Spleen (tissue), 13 donors: ENCODE data around the gene ETS2. TPM values are rescaled to one million over a fixed set of nuclear protein-coding genes. Genes with fewer than 3 reads are reported as not detected.

Experiments used
- DNase-seq: peaks from one replicate; pipeline ENCODE4 v3.0.0-alpha.2; 2020
- H3K27ac ChIP-seq, 8 donors: fragments of 200-600 bp; sonication (generic) in 7 of 8; 1 replicate in 4 of 8; 2 replicates in 4 of 8; pipeline versions ENCODE4 v1.5.0 to v1.8.0; 2016 to 2021; ENCODE audit warnings: inconsistent platforms in 4 of 8, mild to moderate bottlenecking in 4 of 8, moderate library complexity in 1 of 8
- H3K27me3 ChIP-seq, 7 donors: fragments of 200-600 bp; sonication (generic) in 6 of 7; replicated peaks in 1 of 7; 1 replicate in 4 of 7; 2 replicates in 3 of 7; pipeline versions ENCODE4 v1.5.0 to v1.8.0; 2016 to 2021; ENCODE audit warnings: inconsistent platforms in 3 of 7, mild to moderate bottlenecking in 1 of 7
- H3K36me3 ChIP-seq, 6 donors: fragments of 200-600 bp; sonication (generic) in 5 of 6; 1 replicate in 4 of 6; 2 replicates in 2 of 6; pipeline versions ENCODE4 v1.5.0 to v1.8.0; 2016 to 2021; ENCODE audit warnings: inconsistent platforms in 2 of 6
- H3K4me1 ChIP-seq, 6 donors: fragments of 200-600 bp; sonication (generic) in 5 of 6; 1 replicate in 3 of 6; 2 replicates in 3 of 6; pipeline versions ENCODE4 v1.5.0 to v1.8.0; 2016 to 2021; ENCODE audit warnings: inconsistent platforms in 3 of 6
- H3K4me3 ChIP-seq, 8 donors: fragments of 200-600 bp; sonication (generic) in 7 of 8; 1 replicate in 4 of 8; 2 replicates in 4 of 8; pipeline versions ENCODE4 v1.5.0 to v1.8.0; 2016 to 2021; ENCODE audit warnings: inconsistent platforms in 4 of 8, mild to moderate bottlenecking in 4 of 8, moderate library complexity in 2 of 8
- H3K9me3 ChIP-seq, 8 donors: fragments of 200-600 bp; sonication (generic) in 7 of 8; 1 replicate in 4 of 8; 2 replicates in 4 of 8; pipeline versions ENCODE4 v1.5.0 to v1.8.0; 2016 to 2021; ENCODE audit warnings: inconsistent platforms in 4 of 8
- POLR2A ChIP-seq, 3 donors: fragments of 450-650 bp; IDR thresholded peaks; one replicate each; pipeline ENCODE4 v1.5.1; 2017; ENCODE audit warnings: antibody characterized with exemption in 3 of 3, mild to moderate bottlenecking in 1 of 3
- POLR2AphosphoS5 ChIP-seq, 3 donors: sonication (generic); formaldehyde crosslinking; IDR thresholded peaks; one replicate each; pipeline ENCODE4 v1.5.1; 2017; ENCODE audit warnings: antibody characterized with exemption in 3 of 3
- WGBS, 5 donors: extraction: QIAGEN DNeasy Blood & Tissue Kit in 3 of 5; methylation state at CpG; one replicate each; pipeline versions ENCODE4 v1.1.5 to v1.1.7; 2013 to 2018; 5-methylcytosine and 5-hydroxymethylcytosine counted together
- intact Hi-C: fragments of 100-400 bp; cut with DNase I; formaldehyde crosslinking; loops from one replicate; pipeline ENCODE4 v1.15.0; 2023; ENCODE audit warnings: low total_unique reads
- long read RNA-seq, 2 donors: transcript quantifications; one replicate each; lab custom pipeline, GENCODE V29; 2026
- polyA plus RNA-seq, 3 donors: library from polyadenylated mRNA; stranded (reverse); fragments of 200-250 nt; gene quantifications; one replicate each; pipeline ENCODE4 v1.2.1, GENCODE V29; 2013
- total RNA-seq, 7 donors: library from RNA; depleted of rRNA in 3 of 7; stranded (reverse); fragments of >200 nt in 3 of 7; fragmentation: NEBNext Ultra II Directional in 4 of 7; extraction: Animal tissue kit (Norgen Biotek cat#: 25700) in 4 of 7; gene quantifications; one replicate each; pipeline versions ENCODE4 v1.1.0 to v1.2.1, GENCODE V29; 2016 to 2021
- TF ChIP-seq, protein P1 (sequence below), 11 experiments: fragments of 200-600 bp in 7 of 11; fragments of 450-650 bp in 4 of 11; sonication (generic) in 4 of 11; IDR thresholded peaks in 8 of 11; conservative IDR thresholded peaks in 3 of 11; 1 replicate in 7 of 11; 2 replicates in 4 of 11; pipeline versions ENCODE4 v1.4.0 to v1.8.0; 2016 to 2021; ENCODE audit warnings: antibody characterized with exemption in 11 of 11, inconsistent platforms in 4 of 11, mild to moderate bottlenecking in 1 of 11
- donor health status: healthy with polysubstance abuse.
- donor health status: DM: no; HTN: no; CAD: no; lungs with moderate emphysema.
- donor health status: DM: no; HTN: no; CAD: no.
- donor health status: Bipolar disorder and iron deficiency.
- donor health status: healthy.
- donor health status: DM: no; HTN: no; CAD: no.
- donor health status: DM: yes; HTN: yes; CAD: no.

ETS2 gene
- total RNA-seq (100 to 1,000 TPM; 287 to 590 (median 388) TPM), polyA plus RNA-seq (100 to 1,000 TPM in 1 of 3 donors, 10 to 100 TPM in 2; 44.4 to 113 (median 44.6) TPM)
- long read RNA-seq, donor 1, transcript ETS2-202 (10 exons, 3,766 nt): major isoform, 42 of 58 reads
- long read RNA-seq, donor 1, partial matches to known transcripts: 16 of 58 reads
- long read RNA-seq, donor 1, other reads (novel, unspliced or antisense): 0 of 58 reads
- long read RNA-seq, donor 2, transcript ETS2-202 (10 exons, 3,766 nt): major isoform, 26 of 39 reads
- long read RNA-seq, donor 2, partial matches to known transcripts: 13 of 39 reads
- long read RNA-seq, donor 2, other reads (novel, unspliced or antisense): 0 of 39 reads

DNA sequence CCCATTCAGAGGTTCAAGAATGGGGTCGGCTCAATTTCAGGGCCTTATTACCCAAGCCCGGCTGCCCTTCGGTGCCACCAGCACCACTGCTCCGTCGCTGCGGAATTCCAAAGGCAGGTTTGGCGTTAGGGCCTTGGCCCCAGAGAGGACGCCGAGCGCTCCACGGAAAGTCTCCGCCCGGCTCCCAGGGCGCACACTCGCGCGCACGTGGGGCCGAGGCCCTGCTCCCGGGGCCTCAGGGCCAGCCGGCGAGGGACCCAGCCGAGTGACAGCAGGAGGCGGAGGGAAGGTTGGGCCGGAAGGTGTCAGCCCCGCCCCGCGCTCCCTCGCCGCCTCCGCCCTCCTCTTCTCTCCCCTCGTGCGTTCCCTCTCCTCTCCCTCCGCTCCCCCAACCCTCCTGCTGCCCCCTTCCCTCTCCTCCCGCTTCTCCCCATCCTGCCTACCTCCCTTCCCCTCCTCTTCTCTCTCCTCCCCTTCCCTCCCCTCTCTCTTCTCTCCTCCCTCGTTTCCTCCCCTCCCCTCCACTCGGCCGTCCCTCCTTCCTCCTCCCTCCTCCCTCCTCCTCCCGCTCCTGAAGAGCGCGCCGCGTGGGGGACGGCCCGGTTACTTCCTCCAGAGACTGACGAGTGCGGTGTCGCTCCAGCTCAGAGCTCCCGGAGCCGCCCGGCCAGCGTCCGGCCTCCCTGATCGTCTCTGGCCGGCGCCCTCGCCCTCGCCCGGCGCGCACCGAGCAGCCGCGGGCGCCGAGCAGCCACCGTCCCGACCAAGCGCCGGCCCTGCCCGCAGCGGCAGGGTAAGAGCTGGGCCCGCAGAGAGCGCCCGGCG, at the start of gene ETS2:
TSS of gene ETS2 (plus strand) at position 602 of the 825 bp plus-strand sequence. CDS start 4,106 bp downstream, outside the sequence.
- Histone ChIP-seq H3K27ac (peak within 1 kb of the TSS; percentile 90 to 99 (median 98)), H3K27me3 (peaks cover 0 to 12% (median 0%) of the 10 kb centered on the region in 7 donors), H3K9me3 (no peaks in the 10 kb centered on the region), H3K4me3 (peak within 1 kb of the TSS; percentile 60 to 90 (median 76)), H3K36me3 (peaks cover 0 to 23% (median 5%) of the 10 kb centered on the region in 6 donors), H3K4me1 (peaks cover 0 to 65% (median 29%) of the 10 kb centered on the region in 6 donors)
- 1% methylated on average over 38 to 76 of the region's 76 CpGs for WGBS, 5 donors
- intact Hi-C loops: loop anchor here (10.0 kb wide), 1 partner anchor 61 kb away; no protein-coding TSS in a partner anchor
- TF ChIP-seq, protein P1, sequence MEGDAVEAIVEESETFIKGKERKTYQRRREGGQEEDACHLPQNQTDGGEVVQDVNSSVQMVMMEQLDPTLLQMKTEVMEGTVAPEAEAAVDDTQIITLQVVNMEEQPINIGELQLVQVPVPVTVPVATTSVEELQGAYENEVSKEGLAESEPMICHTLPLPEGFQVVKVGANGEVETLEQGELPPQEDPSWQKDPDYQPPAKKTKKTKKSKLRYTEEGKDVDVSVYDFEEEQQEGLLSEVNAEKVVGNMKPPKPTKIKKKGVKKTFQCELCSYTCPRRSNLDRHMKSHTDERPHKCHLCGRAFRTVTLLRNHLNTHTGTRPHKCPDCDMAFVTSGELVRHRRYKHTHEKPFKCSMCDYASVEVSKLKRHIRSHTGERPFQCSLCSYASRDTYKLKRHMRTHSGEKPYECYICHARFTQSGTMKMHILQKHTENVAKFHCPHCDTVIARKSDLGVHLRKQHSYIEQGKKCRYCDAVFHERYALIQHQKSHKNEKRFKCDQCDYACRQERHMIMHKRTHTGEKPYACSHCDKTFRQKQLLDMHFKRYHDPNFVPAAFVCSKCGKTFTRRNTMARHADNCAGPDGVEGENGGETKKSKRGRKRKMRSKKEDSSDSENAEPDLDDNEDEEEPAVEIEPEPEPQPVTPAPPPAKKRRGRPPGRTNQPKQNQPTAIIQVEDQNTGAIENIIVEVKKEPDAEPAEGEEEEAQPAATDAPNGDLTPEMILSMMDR (IDR thresholded peaks at IDR 0.05 in 8 of 11, conservative IDR thresholded peaks at IDR 0.05 in 3 of 11): peak in 1 of 11 experiments; percentile 5
- TF ChIP-seq POLR2A (IDR thresholded peaks at IDR 0.05) (peak; percentile 83 to 95 (median 89)), POLR2AphosphoS5 (IDR thresholded peaks at IDR 0.05) (peak; percentile 99)
- peak; percentile 97 for DNase-seq

GRCh38 chr21:38756746-38757145, 49.0 kb upstream of the ETS2 start:
- H3K27ac ChIP-seq: peak overlapping the region in 3 of 8 donors; percentile 75 to 83 (median 78)
- H3K27me3 ChIP-seq: peaks cover 0 to 7% (median 0%) of the 10 kb centered on the region in 7 donors
- no peak for DNase-seq
- WGBS, 5 donors: 82 to 99% (median 93%) methylated on average over 3 of the region's 3 CpGs
- TF ChIP-seq, protein P1 (IDR thresholded peaks at IDR 0.05 in 8 of 11, conservative IDR thresholded peaks at IDR 0.05 in 3 of 11): no peak
- no peaks in the 10 kb centered on the region for H3K36me3 ChIP-seq
- H3K9me3 ChIP-seq: no peaks in the 10 kb centered on the region
- peaks cover 0 to 61% (median 21%) of the 10 kb centered on the region in 6 donors for H3K4me1 ChIP-seq
- intact Hi-C loops: no loop called here
- H3K4me3 ChIP-seq: no peak overlapping the region

GRCh38 chr21:38758501-38759214, 47.1 kb upstream of the ETS2 start:
- intact Hi-C loops: no loop called here
- no peaks in the 10 kb centered on the region for H3K36me3 ChIP-seq
- 92 to 98% (median 95%) methylated on average over 5 of the region's 5 CpGs for WGBS, 5 donors
- H3K27me3 ChIP-seq: no peaks in the 10 kb centered on the region
- no peak overlapping the region for H3K27ac ChIP-seq
- no peak overlapping the region for H3K4me3 ChIP-seq
- peaks cover 0 to 42% (median 20%) of the 10 kb centered on the region in 6 donors for H3K4me1 ChIP-seq
- no peaks in the 10 kb centered on the region for H3K9me3 ChIP-seq
- no peak for DNase-seq
- no peak for TF ChIP-seq POLR2A (IDR thresholded peaks at IDR 0.05)
- TF ChIP-seq, protein P1 (IDR thresholded peaks at IDR 0.05 in 8 of 11, conservative IDR thresholded peaks at IDR 0.05 in 3 of 11): no peak
- TF ChIP-seq POLR2AphosphoS5 (IDR thresholded peaks at IDR 0.05): no peak
